IMR-90 (cell line): Measurements from ENCODE around the gene TBC1D1. TPM values are rescaled to one million over a fixed set of nuclear protein-coding genes. Genes with fewer than 3 reads are reported as not detected.

ENCODE experiments used
- ATAC-seq: fragments of 200-7000 bp; cut with Tn5 transposase; 2 replicates; pipeline ENCODE4 v1.9.1; 2020; ENCODE audit warnings: low read depth, mild to moderate bottlenecking, moderate library complexity
- BruUV-seq: library from RNA; stranded (reverse); fragments of 400-500 nt; replicated peaks from 2 replicates; lab custom pipeline; 2021; lab: Mats Ljungman, UMichigan
- CTCF ChIA-PET: fragments of 300-600 bp; formaldehyde crosslinking; extraction: SDS; loops from one replicate; lab custom pipeline; 2021; ENCODE audit warnings: antibody characterized with exemption; lab: Yijun Ruan, JAX
- POLR2A ChIA-PET: fragments of 300-600 bp; sonication (Branson Sonifier 250); formaldehyde crosslinking; loops from one replicate; lab custom pipeline; 2022; ENCODE audit warnings: antibody characterized with exemption; ENCODE audit not compliant: unreplicated experiment; lab: Charles Lee
- DNase-seq: peaks from one replicate; pipeline ENCODE4 v3.0.0; 2013
- H2AFZ ChIP-seq: replicated peaks from 2 replicates; pipeline ENCODE3; 2013; ENCODE audit warnings: low read length, mild to moderate bottlenecking; ENCODE audit not compliant: poor library complexity
- H2AK5ac ChIP-seq: 2 replicates; pipeline ENCODE4 v1.6.1; 2013; ENCODE audit warnings: low read depth, low read length, inconsistent platforms
- H2AK9ac ChIP-seq: replicated peaks from 2 replicates; pipeline ENCODE3; 2013; ENCODE audit warnings: mild to moderate bottlenecking, low read depth, low read length, moderate library complexity; ENCODE audit not compliant: poor library complexity
- H2BK120ac ChIP-seq: 2 replicates; pipeline ENCODE4 v1.6.1; 2013; ENCODE audit warnings: low read depth, low read length, inconsistent platforms
- H2BK15ac ChIP-seq: 3 replicates; pipeline ENCODE4 v1.6.1; 2013; ENCODE audit warnings: low read depth, low read length, inconsistent platforms
- H2BK20ac ChIP-seq: 2 replicates; pipeline ENCODE4 v1.6.1; 2013; ENCODE audit warnings: low read depth, mild to moderate bottlenecking, inconsistent platforms, low read length, moderate library complexity
- H2BK5ac ChIP-seq: 2 replicates; pipeline ENCODE4 v1.6.1; 2013; ENCODE audit warnings: mild to moderate bottlenecking, low read depth, low read length, inconsistent platforms; ENCODE audit not compliant: poor library complexity, severe bottlenecking
- H3K14ac ChIP-seq: replicated peaks from 2 replicates; pipeline ENCODE4 v1.6.1; 2013; ENCODE audit warnings: low read depth, low read length, inconsistent platforms
- H3K18ac ChIP-seq: 2 replicates; pipeline ENCODE4 v1.6.1; 2013; ENCODE audit warnings: low read depth, low read length, control low read depth
- H3K23ac ChIP-seq: 2 replicates; pipeline ENCODE4 v1.6.1; 2013; ENCODE audit warnings: low read depth, low read length, inconsistent platforms
- H3K27ac ChIP-seq: 2 replicates; pipeline ENCODE4 v1.5.1; 2013; ENCODE audit warnings: mild to moderate bottlenecking, control low read depth, low read length; ENCODE audit not compliant: insufficient read depth
- H3K27me3 ChIP-seq: 2 replicates; pipeline ENCODE4 v1.6.1; 2013; ENCODE audit warnings: low read length; ENCODE audit not compliant: control insufficient read depth, insufficient read depth
- H3K36me3 ChIP-seq: 2 replicates; pipeline ENCODE4 v1.6.1; 2013; ENCODE audit warnings: low read length, mixed read lengths; ENCODE audit not compliant: control insufficient read depth, insufficient read depth
- H3K4ac ChIP-seq: 2 replicates; pipeline ENCODE4 v1.6.1; 2013; ENCODE audit warnings: low read depth, low read length, inconsistent platforms
- H3K4me1 ChIP-seq: 2 replicates; pipeline ENCODE4 v1.6.1; 2013; ENCODE audit warnings: low read length, mixed read lengths; ENCODE audit not compliant: control insufficient read depth, insufficient read depth
- H3K4me2 ChIP-seq: 2 replicates; pipeline ENCODE4 v1.6.1; 2013; ENCODE audit warnings: low read depth, mild to moderate bottlenecking, control low read depth, low read length, moderate library complexity
- H3K4me3 ChIP-seq: 2 replicates; pipeline ENCODE4 v1.5.1; 2013; ENCODE audit warnings: low read depth, mild to moderate bottlenecking, control low read depth, low read length, moderate library complexity; ENCODE audit not compliant: insufficient read depth
- H3K56ac ChIP-seq: 2 replicates; pipeline ENCODE4 v1.6.1; 2013; ENCODE audit warnings: low read length, inconsistent platforms; ENCODE audit not compliant: insufficient read depth; ENCODE audit errors: extremely low read depth
- H3K79me1 ChIP-seq, 2 experiments: 2 replicates each; pipeline ENCODE4 v1.6.1; 2013; ENCODE audit warnings: low read length in 2 of 2, inconsistent platforms in 1 of 2, low read depth in 1 of 2
- H3K9ac ChIP-seq: 2 replicates; pipeline ENCODE4 v1.6.1; 2013; ENCODE audit warnings: low read depth, low read length, control low read depth
- H3K9me1 ChIP-seq: 2 replicates; pipeline ENCODE4 v1.6.1; 2013; ENCODE audit warnings: low read length, inconsistent platforms; ENCODE audit not compliant: insufficient read depth
- H3K9me3 ChIP-seq: 2 replicates; pipeline ENCODE4 v1.6.1; 2013; ENCODE audit warnings: low read length; ENCODE audit not compliant: control insufficient read depth, insufficient read depth
- H4K20me1 ChIP-seq: 2 replicates; pipeline ENCODE4 v1.6.1; 2013; ENCODE audit warnings: low read length, inconsistent platforms; ENCODE audit not compliant: insufficient read depth
- H4K5ac ChIP-seq: 2 replicates; pipeline ENCODE4 v1.6.1; 2013; ENCODE audit warnings: mild to moderate bottlenecking, low read depth, low read length, control low read depth
- H4K8ac ChIP-seq, 2 experiments: 2 replicates each; pipeline ENCODE4 v1.6.1; 2013; ENCODE audit warnings: low read depth in 2 of 2, low read length in 2 of 2, control low read depth in 1 of 2, inconsistent platforms in 1 of 2
- H4K91ac ChIP-seq: 2 replicates; pipeline ENCODE4 v1.6.1; 2013; ENCODE audit warnings: low read depth, low read length, inconsistent platforms; ENCODE audit not compliant: insufficient read depth
- BHLHE40 ChIP-seq: fragments of 150-350 bp; IDR thresholded peaks from 2 replicates; pipeline ENCODE4 v1.6.1; 2016; ENCODE audit warnings: mild to moderate bottlenecking, low read depth, low read length
- CEBPB ChIP-seq: IDR thresholded peaks from 2 replicates; pipeline ENCODE4 v1.6.1; 2012; ENCODE audit warnings: low read depth, low read length, improper control_type of control experiment
- CTCF ChIP-seq: conservative IDR thresholded peaks from 2 replicates; pipeline ENCODE4 v1.5.1; 2012; ENCODE audit warnings: mild to moderate bottlenecking, low read depth, low read length, improper control_type of control experiment
- ELK1 ChIP-seq: fragments of 150-350 bp; IDR thresholded peaks from 2 replicates; pipeline ENCODE4 v1.6.1; 2016; ENCODE audit warnings: low read depth, mild to moderate bottlenecking, low read length, moderate library complexity, borderline replicate concordance
- FOS ChIP-seq: fragments of 150-350 bp; IDR thresholded peaks from 2 replicates; pipeline ENCODE4 v1.6.1; 2016; ENCODE audit warnings: low read depth, low read length
- MAFK ChIP-seq: IDR thresholded peaks from 2 replicates; pipeline ENCODE4 v1.6.1; 2012; ENCODE audit warnings: low read depth, low read length, improper control_type of control experiment
- MXI1 ChIP-seq: IDR thresholded peaks from 2 replicates; pipeline ENCODE4 v1.6.1; 2012; ENCODE audit warnings: low read depth, mild to moderate bottlenecking, low read length, moderate library complexity, borderline replicate concordance
- NFE2L2 ChIP-seq: fragments of 150-350 bp; IDR thresholded peaks from 2 replicates; pipeline ENCODE4 v1.6.1; 2016; ENCODE audit warnings: low read depth, mild to moderate bottlenecking, low read length
- RAD21 ChIP-seq: IDR thresholded peaks from 2 replicates; pipeline ENCODE4 v1.6.1; 2012; ENCODE audit warnings: low read length, improper control_type of control experiment
- RCOR1 ChIP-seq: IDR thresholded peaks from 2 replicates; pipeline ENCODE4 v1.6.1; 2012; ENCODE audit warnings: mild to moderate bottlenecking, low read length, improper control_type of control experiment; ENCODE audit not compliant: insufficient replicate concordance
- RFX5 ChIP-seq: IDR thresholded peaks from 2 replicates; pipeline ENCODE4 v1.8.0; 2012; ENCODE audit warnings: low read depth, mild to moderate bottlenecking, low read length, moderate library complexity
- WGBS, 2 experiments: methylation state at CpG; one replicate each; pipeline versions ENCODE4 v1.1.5 to v1.1.7; 2013; ENCODE audit warnings: missing lambda C conversion rate in 2 of 2; ENCODE audit not compliant: insufficient read length in 1 of 2; ENCODE audit errors: extremely low coverage in 2 of 2; 5-methylcytosine and 5-hydroxymethylcytosine counted together
- dilution Hi-C: fragments of 300-500 bp; cut with HindIII; formaldehyde crosslinking; loops from one replicate; pipeline ENCODE4 v1.14.3; 2018; ENCODE audit warnings: low sequenced_read_pairs; ENCODE audit not compliant: unreplicated experiment
- in situ Hi-C: fragments of 300-500 bp; cut with MboI; formaldehyde crosslinking; loops from 3 replicates; pipeline ENCODE4 v1.14.3; 2019; ENCODE audit warnings: low sequenced_read_pairs, inconsistent platforms, mixed read lengths
- intact Hi-C: fragments of 100-400 bp; cut with micrococcal nuclease; formaldehyde crosslinking; loops from 2 replicates; pipeline ENCODE4 v1.10.0; 2022
- polyA plus RNA-seq, 3 experiments: library from polyadenylated mRNA; depleted of rRNA; stranded (reverse); fragments of >200 nt; gene quantifications; 2 replicates each; pipeline ENCODE4 v1.2.3, GENCODE V29; 2012; ENCODE audit warnings: low replicate concordance in 1 of 3
- total RNA-seq: library from RNA; depleted of rRNA; stranded (reverse); fragments of >200 nt; gene quantifications from 2 replicates; pipeline ENCODE4 v1.2.3, GENCODE V29; 2012

The TBC1D1 gene
- total and polyA plus RNA-seq, 2 of the 4 experiments (the other 2 are of a cell fraction), result 42.4 to 104 TPM

- DNase-seq, result peak; percentile 21
- no peak overlapping the region for H2AK5ac ChIP-seq
- H3K27ac ChIP-seq, result no peak overlapping the region
- peak; percentile 38 for ATAC-seq
- peaks cover 3% of the 10 kb centered on the region; the same call in 1 of the 2 replicates for H3K4me1 ChIP-seq
- no peak overlapping the region for H3K18ac ChIP-seq
- TF ChIP-seq FOS, result no peak
- no peak for TF ChIP-seq ELK1
- no peak for TF ChIP-seq BHLHE40
- TF ChIP-seq RCOR1, result no peak
- no peak for TF ChIP-seq CTCF
- TF ChIP-seq NFE2L2, result no peak
- TF ChIP-seq MAFK, result no peak
- no peak for TF ChIP-seq MXI1
- TF ChIP-seq CEBPB, result no peak
- no peak for TF ChIP-seq RAD21
- no peak for TF ChIP-seq RFX5
- H2BK120ac ChIP-seq, result no peak overlapping the region
- H2BK5ac ChIP-seq, result no peak overlapping the region
- no peak overlapping the region for H3K56ac ChIP-seq
- no peak overlapping the region for H2BK20ac ChIP-seq
- no TSS peak for BruUV-seq
- H4K8ac ChIP-seq, result 0 out of 4 replicates have a peak overlapping the region, but pooled peaks of 1 of the 2 experiments have one; percentile 32
- H3K36me3 ChIP-seq, result peaks cover 12% of the 10 kb centered on the region
- ChIA-PET POLR2A (interaction anchor here (0.5 kb wide), 1 partner anchor 83 kb away, joined by 4 read pairs; no protein-coding TSS in a partner anchor), CTCF (interaction anchor here (0.7 kb wide), 1 partner anchor 18 kb away, joined by 3 read pairs; no protein-coding TSS in a partner anchor)
- no peaks in the 10 kb centered on the region for H3K9me3 ChIP-seq
- no peak overlapping the region for H2AK9ac ChIP-seq
- no peak overlapping the region for H3K23ac ChIP-seq
- in situ Hi-C loops, result no loop called here
- 88% methylated on average over 4 of the region's 10 CpGs; no CpG with 5 or more reads in 1 of the 2 experiments for WGBS, 2 experiments
- H3K79me1 ChIP-seq, result 0 out of 4 replicates have a peak, but pooled peaks cover 0 to 7% of the 10 kb centered on the region in 2 experiments
- H3K4me3 ChIP-seq, result no peak overlapping the region
- H2BK15ac ChIP-seq, result no peak overlapping the region
- dilution Hi-C loops, result no loop called here
- no peak overlapping the region for H4K5ac ChIP-seq
- no peak overlapping the region for H3K4me2 ChIP-seq
- H3K27me3 ChIP-seq, result no peaks in the 10 kb centered on the region
- H3K14ac ChIP-seq, result no peak overlapping the region
- H4K91ac ChIP-seq, result no peak overlapping the region
- H3K9ac ChIP-seq, result no peak overlapping the region
- H3K4ac ChIP-seq, result 0 out of 2 replicates have a peak overlapping the region, but pooled peaks have one; percentile 24
- H4K20me1 ChIP-seq, result no peaks in the 10 kb centered on the region
- no peak overlapping the region for H2AFZ ChIP-seq
- peaks cover 7% of the 10 kb centered on the region; the same call in 1 of the 2 replicates for H3K9me1 ChIP-seq
- intact Hi-C loops, result no loop called here
These were observed 159.9 kb downstream of the TBC1D1 start for GRCh38 chr4:38050560-38051350.
